Liver (tissue), 9 donors: Measurements from ENCODE around the gene ADAMTS3. TPM values are rescaled to one million over a fixed set of nuclear protein-coding genes. Genes with fewer than 3 reads are reported as not detected.

Experiments
- DNase-seq: peaks from one replicate; pipeline ENCODE4 v3.0.0-alpha.2; 2017; ENCODE audit warnings: low spot score
- H3K27ac ChIP-seq, 2 donors: one replicate each; pipeline ENCODE4 v1.7.0; 2013; ENCODE audit warnings: inconsistent platforms in 2 of 2, low read length in 2 of 2, control low read depth in 1 of 2, low read depth in 1 of 2, mild to moderate bottlenecking in 1 of 2
- H3K27me3 ChIP-seq, 4 donors: one replicate each; pipeline versions ENCODE4 v1.6.1 to v1.7.0; 2013; ENCODE audit warnings: low read length in 3 of 4, inconsistent platforms in 1 of 4, mild to moderate bottlenecking in 1 of 4, moderate library complexity in 1 of 4; ENCODE audit not compliant: control insufficient read depth in 4 of 4, insufficient read depth in 4 of 4
- H3K36me3 ChIP-seq, 4 donors: one replicate each; pipeline versions ENCODE4 v1.6.1 to v1.7.0; 2013; ENCODE audit warnings: low read length in 3 of 4, mild to moderate bottlenecking in 3 of 4, low read depth in 1 of 4, moderate library complexity in 1 of 4; ENCODE audit not compliant: control insufficient read depth in 4 of 4, insufficient read depth in 3 of 4
- H3K4me1 ChIP-seq, 4 donors: one replicate each; pipeline versions ENCODE4 v1.6.1 to v1.7.0; 2013; ENCODE audit warnings: low read length in 3 of 4, mild to moderate bottlenecking in 3 of 4, moderate library complexity in 1 of 4; ENCODE audit not compliant: control insufficient read depth in 4 of 4, insufficient read depth in 4 of 4
- H3K4me3 ChIP-seq, 3 donors: one replicate each; pipeline versions ENCODE4 v1.6.1 to v1.7.0; 2013; ENCODE audit warnings: low read length in 3 of 3, control low read depth in 1 of 3, low read depth in 1 of 3, mild to moderate bottlenecking in 1 of 3
- H3K9ac ChIP-seq, 2 donors: one replicate each; pipeline ENCODE4 v1.7.0; 2013; ENCODE audit warnings: low read length in 2 of 2, mild to moderate bottlenecking in 2 of 2, moderate library complexity in 2 of 2, control low read depth in 1 of 2, low read depth in 1 of 2
- H3K9me3 ChIP-seq, 4 donors: one replicate each; pipeline versions ENCODE4 v1.6.1 to v1.7.0; 2013; ENCODE audit warnings: low read length in 3 of 4; ENCODE audit not compliant: control insufficient read depth in 4 of 4
- EGR1 ChIP-seq, 2 donors: IDR thresholded peaks; 2 replicates each; pipeline ENCODE4 v1.6.1; 2016 to 2018; ENCODE audit warnings: antibody characterized with exemption in 2 of 2, low read depth in 2 of 2
- FOXA2 ChIP-seq: IDR thresholded peaks from 2 replicates; pipeline ENCODE4 v1.6.1; 2016; ENCODE audit warnings: antibody characterized with exemption
- GABPA ChIP-seq, 2 donors: IDR thresholded peaks in 1 of 2; conservative IDR thresholded peaks in 1 of 2; 2 replicates each; pipeline ENCODE4 v1.6.1; 2016; ENCODE audit warnings: antibody characterized with exemption in 2 of 2, mild to moderate bottlenecking in 1 of 2, moderate library complexity in 1 of 2
- HNF4A ChIP-seq, 2 donors: conservative IDR thresholded peaks; 2 replicates each; pipeline ENCODE4 v1.6.1; 2016; ENCODE audit warnings: antibody characterized with exemption in 2 of 2, mild to moderate bottlenecking in 2 of 2
- HNF4G ChIP-seq: IDR thresholded peaks from 2 replicates; pipeline ENCODE4 v1.6.1; 2016; ENCODE audit warnings: antibody characterized with exemption
- NR2F2 ChIP-seq: IDR thresholded peaks from 2 replicates; pipeline ENCODE4 v1.6.1; 2016; ENCODE audit warnings: antibody characterized with exemption
- RAD21 ChIP-seq, 2 donors: IDR thresholded peaks; 2 replicates each; pipeline ENCODE4 v1.6.1; 2016; ENCODE audit warnings: antibody characterized with exemption in 2 of 2, mild to moderate bottlenecking in 2 of 2
- RXRA ChIP-seq, 2 donors: IDR thresholded peaks; 2 replicates each; pipeline ENCODE4 v1.6.1; 2017 to 2018; ENCODE audit warnings: antibody characterized with exemption in 2 of 2, mild to moderate bottlenecking in 1 of 2
- SP1 ChIP-seq: IDR thresholded peaks from 2 replicates; pipeline ENCODE4 v1.6.1; 2018; ENCODE audit warnings: antibody characterized with exemption, mild to moderate bottlenecking
- TAF1 ChIP-seq: conservative IDR thresholded peaks from 2 replicates; pipeline ENCODE4 v1.6.1; 2016; ENCODE audit warnings: antibody characterized with exemption, mild to moderate bottlenecking
- YY1 ChIP-seq: IDR thresholded peaks from 2 replicates; pipeline ENCODE4 v1.6.1; 2016; ENCODE audit warnings: antibody characterized with exemption, mild to moderate bottlenecking
- WGBS: extraction: QIAGEN DNeasy Blood & Tissue Kit; methylation state at CpG from one replicate; pipeline ENCODE4 v1.1.7; 2013; 5-methylcytosine and 5-hydroxymethylcytosine counted together
- polyA plus RNA-seq, 2 donors: library from polyadenylated mRNA; stranded (reverse) in 1 of 2; unstranded in 1 of 2; fragments of 200-250 nt in 1 of 2; fragments of >200 nt in 1 of 2; fragmentation: Nextera tagmentation in 1 of 2; extraction: Ambion mirVana in 1 of 2; gene quantifications; one replicate each; pipeline versions ENCODE4 v1.2.1 to v1.2.3, GENCODE V29; 2013 to 2015
- total RNA-seq, 2 donors: library from RNA; depleted of rRNA; stranded (reverse); fragments of >200 nt; gene quantifications; one replicate each; pipeline ENCODE4 v1.2.3, GENCODE V29; 2014
- TF ChIP-seq, protein P1 (sequence below): IDR thresholded peaks from 2 replicates; pipeline ENCODE4 v1.6.1; 2016; ENCODE audit warnings: antibody characterized with exemption, mild to moderate bottlenecking
- TF ChIP-seq, protein P2 (sequence below): IDR thresholded peaks from 2 replicates; pipeline ENCODE4 v1.6.1; 2016; ENCODE audit warnings: antibody characterized with exemption
- TF ChIP-seq, protein P3 (sequence below): fragments of 150-350 bp; IDR thresholded peaks from 2 replicates; pipeline ENCODE4 v1.5.1; 2017; ENCODE audit warnings: improper control_type of control experiment, low read depth, low read length; ENCODE audit not compliant: missing input control
- donor health status: healthy.
- donor health status: healthy.
- donor health status: healthy.
- donor health status: healthy.
- donor health status: healthy.

ADAMTS3 gene
- total and polyA plus RNA-seq, 4 donors: 0.12 to 1.9 (median 0.25) TPM; not detected in 1

DNA sequence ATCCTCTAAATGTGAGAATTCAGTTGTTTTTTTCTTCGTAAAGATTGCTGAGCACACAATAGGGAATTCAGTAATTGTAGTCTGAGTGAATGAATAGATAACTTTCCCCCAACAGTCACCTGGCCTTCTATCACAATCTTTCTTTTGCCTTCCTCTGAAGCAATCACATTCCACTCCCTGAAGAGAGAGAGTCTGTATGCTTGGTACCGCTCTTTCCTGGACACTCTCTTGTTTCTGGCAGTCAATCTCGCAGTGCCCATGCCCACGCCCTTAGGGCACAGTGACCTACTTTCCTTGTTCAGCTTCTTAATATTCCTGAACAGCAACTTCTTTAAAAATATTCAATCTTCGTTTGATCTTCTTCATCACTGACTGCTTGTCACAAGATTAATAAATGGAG, 255.9 kb downstream of the ADAMTS3 start:
- Histone ChIP-seq H3K4me3 (no peak overlapping the region), H3K27me3 (no peaks in the 10 kb centered on the region), H3K4me1 (peaks cover 0 to 6% (median 2%) of the 10 kb centered on the region in 4 donors), H3K36me3 (no peaks in the 10 kb centered on the region), H3K9ac (no peak overlapping the region), H3K9me3 (no peaks in the 10 kb centered on the region), H3K27ac (no peak overlapping the region)
- no peak for TF ChIP-seq EGR1 (IDR thresholded peaks at IDR 0.05; ENCODE audit: low read depth in 2 of 2)
- TF ChIP-seq GABPA (IDR thresholded peaks at IDR 0.05 in 1 of 2, conservative IDR thresholded peaks at IDR 0.05 in 1 of 2): no peak
- TF ChIP-seq NR2F2: no peak
- no peak for TF ChIP-seq YY1
- no peak for TF ChIP-seq SP1
- WGBS: 84% methylated on average over 5 of the region's 5 CpGs
- no peak for DNase-seq

DNA sequence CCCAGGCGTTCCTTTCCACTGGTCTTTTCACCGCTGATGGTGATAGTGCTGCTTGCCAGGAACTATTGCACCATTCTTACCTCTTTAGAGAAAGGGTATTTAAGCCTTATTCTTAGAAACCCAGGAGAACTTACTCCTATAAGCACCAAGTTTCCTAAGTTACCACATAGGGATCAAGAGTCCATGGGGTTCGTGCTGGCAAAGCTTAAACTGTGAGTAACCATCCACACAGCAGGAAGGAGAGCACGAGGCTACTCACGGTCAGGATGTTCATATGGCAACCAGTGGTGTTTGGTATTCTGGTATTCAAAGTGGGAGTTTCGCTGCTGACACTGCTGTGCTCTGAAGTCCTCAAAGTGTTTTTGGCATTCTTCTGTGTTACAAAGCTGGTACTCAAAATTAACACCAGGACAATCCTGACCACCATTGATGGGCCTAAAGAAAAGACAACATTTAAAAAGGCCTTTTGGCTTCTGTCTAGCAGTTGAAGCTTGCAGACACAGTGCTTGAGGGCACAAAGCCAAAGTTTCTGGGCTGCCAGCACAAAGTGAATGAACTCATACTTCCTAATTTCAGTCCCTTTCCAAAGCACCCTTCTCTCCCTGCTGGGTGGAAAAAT, 256.9 kb downstream of the ADAMTS3 start:
- no peaks in the 10 kb centered on the region for H3K9me3 ChIP-seq
- peaks cover 0 to 6% (median 2%) of the 10 kb centered on the region in 4 donors for H3K4me1 ChIP-seq
- no peak overlapping the region for H3K4me3 ChIP-seq
- no peak for DNase-seq
- TF ChIP-seq RXRA (IDR thresholded peaks at IDR 0.05): peak in 1 of 2 donors; percentile 23
- TF ChIP-seq SP1: peak; percentile 15
- TF ChIP-seq YY1: no peak
- TF ChIP-seq NR2F2: peak; percentile 14
- peak in 1 of 2 donors; percentile 59 for TF ChIP-seq HNF4A (conservative IDR thresholded peaks at IDR 0.05)
- no peak for TF ChIP-seq EGR1 (IDR thresholded peaks at IDR 0.05; ENCODE audit: low read depth in 2 of 2)
- TF ChIP-seq, protein P1, sequence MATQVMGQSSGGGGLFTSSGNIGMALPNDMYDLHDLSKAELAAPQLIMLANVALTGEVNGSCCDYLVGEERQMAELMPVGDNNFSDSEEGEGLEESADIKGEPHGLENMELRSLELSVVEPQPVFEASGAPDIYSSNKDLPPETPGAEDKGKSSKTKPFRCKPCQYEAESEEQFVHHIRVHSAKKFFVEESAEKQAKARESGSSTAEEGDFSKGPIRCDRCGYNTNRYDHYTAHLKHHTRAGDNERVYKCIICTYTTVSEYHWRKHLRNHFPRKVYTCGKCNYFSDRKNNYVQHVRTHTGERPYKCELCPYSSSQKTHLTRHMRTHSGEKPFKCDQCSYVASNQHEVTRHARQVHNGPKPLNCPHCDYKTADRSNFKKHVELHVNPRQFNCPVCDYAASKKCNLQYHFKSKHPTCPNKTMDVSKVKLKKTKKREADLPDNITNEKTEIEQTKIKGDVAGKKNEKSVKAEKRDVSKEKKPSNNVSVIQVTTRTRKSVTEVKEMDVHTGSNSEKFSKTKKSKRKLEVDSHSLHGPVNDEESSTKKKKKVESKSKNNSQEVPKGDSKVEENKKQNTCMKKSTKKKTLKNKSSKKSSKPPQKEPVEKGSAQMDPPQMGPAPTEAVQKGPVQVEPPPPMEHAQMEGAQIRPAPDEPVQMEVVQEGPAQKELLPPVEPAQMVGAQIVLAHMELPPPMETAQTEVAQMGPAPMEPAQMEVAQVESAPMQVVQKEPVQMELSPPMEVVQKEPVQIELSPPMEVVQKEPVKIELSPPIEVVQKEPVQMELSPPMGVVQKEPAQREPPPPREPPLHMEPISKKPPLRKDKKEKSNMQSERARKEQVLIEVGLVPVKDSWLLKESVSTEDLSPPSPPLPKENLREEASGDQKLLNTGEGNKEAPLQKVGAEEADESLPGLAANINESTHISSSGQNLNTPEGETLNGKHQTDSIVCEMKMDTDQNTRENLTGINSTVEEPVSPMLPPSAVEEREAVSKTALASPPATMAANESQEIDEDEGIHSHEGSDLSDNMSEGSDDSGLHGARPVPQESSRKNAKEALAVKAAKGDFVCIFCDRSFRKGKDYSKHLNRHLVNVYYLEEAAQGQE: no peak
- 57% methylated on average over 6 of the region's 6 CpGs for WGBS
- no peak overlapping the region for H3K27ac ChIP-seq
- H3K9ac ChIP-seq: no peak overlapping the region
- H3K36me3 ChIP-seq: no peaks in the 10 kb centered on the region
- H3K27me3 ChIP-seq: no peaks in the 10 kb centered on the region

DNA sequence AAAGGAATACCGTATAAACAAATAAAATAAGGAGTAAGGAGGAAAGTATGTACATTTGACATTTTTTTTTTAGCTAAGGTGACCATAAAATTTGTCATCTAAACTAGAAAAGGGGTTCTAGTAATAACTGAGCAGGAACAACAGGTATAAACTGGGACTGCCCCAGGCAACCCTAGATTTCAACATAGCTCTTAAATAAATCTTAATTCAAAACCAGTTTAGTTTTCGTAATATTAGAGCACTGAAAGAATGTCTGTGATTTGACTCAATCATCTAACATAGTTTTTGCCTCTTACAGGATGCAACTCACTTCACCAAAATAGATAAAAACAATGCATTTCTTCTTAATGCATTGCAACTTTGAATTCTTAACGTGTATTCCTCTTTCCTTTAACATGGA, 257.7 kb downstream of the ADAMTS3 start:
- WGBS: 92% methylated on average over 3 of the region's 3 CpGs
- no peak overlapping the region for H3K27ac ChIP-seq

More for the DNA sequence above, 257.7 kb downstream of the ADAMTS3 start:
- Histone ChIP-seq H3K9me3 (no peaks in the 10 kb centered on the region), H3K4me3 (no peak overlapping the region), H3K27me3 (no peaks in the 10 kb centered on the region), H3K9ac (no peak overlapping the region), H3K36me3 (no peaks in the 10 kb centered on the region), H3K4me1 (peaks cover 0 to 6% (median 2%) of the 10 kb centered on the region in 4 donors)
- TF ChIP-seq EGR1 (IDR thresholded peaks at IDR 0.05; ENCODE audit: low read depth in 2 of 2) (no peak), YY1 (no peak), RAD21 (IDR thresholded peaks at IDR 0.05) (no peak), FOXA2 (no peak), RXRA (IDR thresholded peaks at IDR 0.05) (no peak), HNF4G (no peak), TAF1 (no peak), HNF4A (conservative IDR thresholded peaks at IDR 0.05) (no peak)
- TF ChIP-seq, protein P2, sequence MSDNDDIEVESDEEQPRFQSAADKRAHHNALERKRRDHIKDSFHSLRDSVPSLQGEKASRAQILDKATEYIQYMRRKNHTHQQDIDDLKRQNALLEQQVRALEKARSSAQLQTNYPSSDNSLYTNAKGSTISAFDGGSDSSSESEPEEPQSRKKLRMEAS: no peak
- TF ChIP-seq, protein P1: no peak
- TF ChIP-seq, protein P3, sequence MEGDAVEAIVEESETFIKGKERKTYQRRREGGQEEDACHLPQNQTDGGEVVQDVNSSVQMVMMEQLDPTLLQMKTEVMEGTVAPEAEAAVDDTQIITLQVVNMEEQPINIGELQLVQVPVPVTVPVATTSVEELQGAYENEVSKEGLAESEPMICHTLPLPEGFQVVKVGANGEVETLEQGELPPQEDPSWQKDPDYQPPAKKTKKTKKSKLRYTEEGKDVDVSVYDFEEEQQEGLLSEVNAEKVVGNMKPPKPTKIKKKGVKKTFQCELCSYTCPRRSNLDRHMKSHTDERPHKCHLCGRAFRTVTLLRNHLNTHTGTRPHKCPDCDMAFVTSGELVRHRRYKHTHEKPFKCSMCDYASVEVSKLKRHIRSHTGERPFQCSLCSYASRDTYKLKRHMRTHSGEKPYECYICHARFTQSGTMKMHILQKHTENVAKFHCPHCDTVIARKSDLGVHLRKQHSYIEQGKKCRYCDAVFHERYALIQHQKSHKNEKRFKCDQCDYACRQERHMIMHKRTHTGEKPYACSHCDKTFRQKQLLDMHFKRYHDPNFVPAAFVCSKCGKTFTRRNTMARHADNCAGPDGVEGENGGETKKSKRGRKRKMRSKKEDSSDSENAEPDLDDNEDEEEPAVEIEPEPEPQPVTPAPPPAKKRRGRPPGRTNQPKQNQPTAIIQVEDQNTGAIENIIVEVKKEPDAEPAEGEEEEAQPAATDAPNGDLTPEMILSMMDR: no peak
- DNase-seq: no peak
